Subcutaneous abdominal adipose tissue (tissue), 5 donors: ENCODE measurements around the gene NAPSA.

ENCODE experiments used
- H3K27ac ChIP-seq: one replicate; pipeline ENCODE4 v1.7.0; 2013; ENCODE audit warnings: low read depth, mild to moderate bottlenecking, inconsistent platforms, low read length, moderate library complexity
- H3K27me3 ChIP-seq, 5 donors: one replicate each; pipeline ENCODE4 v1.7.0; 2013; ENCODE audit warnings: low read length in 5 of 5, inconsistent platforms in 1 of 5; ENCODE audit not compliant: control insufficient read depth in 5 of 5, insufficient read depth in 4 of 5
- H3K36me3 ChIP-seq, 5 donors: one replicate each; pipeline ENCODE4 v1.7.0; 2013; ENCODE audit warnings: low read length in 5 of 5; ENCODE audit not compliant: control insufficient read depth in 5 of 5, insufficient read depth in 5 of 5
- H3K4me1 ChIP-seq, 5 donors: one replicate each; pipeline ENCODE4 v1.7.0; 2013; ENCODE audit warnings: low read length in 5 of 5, mild to moderate bottlenecking in 3 of 5, moderate library complexity in 1 of 5; ENCODE audit not compliant: control insufficient read depth in 5 of 5, insufficient read depth in 5 of 5
- H3K4me3 ChIP-seq, 5 donors: one replicate each; pipeline ENCODE4 v1.7.0; 2013; ENCODE audit warnings: low read length in 5 of 5, low read depth in 1 of 5
- H3K9ac ChIP-seq, 5 donors: one replicate each; pipeline ENCODE4 v1.7.0; 2013; ENCODE audit warnings: low read length in 5 of 5, mild to moderate bottlenecking in 4 of 5, moderate library complexity in 3 of 5
- H3K9me3 ChIP-seq, 5 donors: one replicate each; pipeline ENCODE4 v1.7.0; 2013; ENCODE audit warnings: low read length in 5 of 5; ENCODE audit not compliant: control insufficient read depth in 5 of 5
- donor health status: healthy.
- donor health status: healthy.
- donor health status: healthy.
- donor health status: healthy.
- donor health status: healthy.

The NAPSA gene

DNA sequence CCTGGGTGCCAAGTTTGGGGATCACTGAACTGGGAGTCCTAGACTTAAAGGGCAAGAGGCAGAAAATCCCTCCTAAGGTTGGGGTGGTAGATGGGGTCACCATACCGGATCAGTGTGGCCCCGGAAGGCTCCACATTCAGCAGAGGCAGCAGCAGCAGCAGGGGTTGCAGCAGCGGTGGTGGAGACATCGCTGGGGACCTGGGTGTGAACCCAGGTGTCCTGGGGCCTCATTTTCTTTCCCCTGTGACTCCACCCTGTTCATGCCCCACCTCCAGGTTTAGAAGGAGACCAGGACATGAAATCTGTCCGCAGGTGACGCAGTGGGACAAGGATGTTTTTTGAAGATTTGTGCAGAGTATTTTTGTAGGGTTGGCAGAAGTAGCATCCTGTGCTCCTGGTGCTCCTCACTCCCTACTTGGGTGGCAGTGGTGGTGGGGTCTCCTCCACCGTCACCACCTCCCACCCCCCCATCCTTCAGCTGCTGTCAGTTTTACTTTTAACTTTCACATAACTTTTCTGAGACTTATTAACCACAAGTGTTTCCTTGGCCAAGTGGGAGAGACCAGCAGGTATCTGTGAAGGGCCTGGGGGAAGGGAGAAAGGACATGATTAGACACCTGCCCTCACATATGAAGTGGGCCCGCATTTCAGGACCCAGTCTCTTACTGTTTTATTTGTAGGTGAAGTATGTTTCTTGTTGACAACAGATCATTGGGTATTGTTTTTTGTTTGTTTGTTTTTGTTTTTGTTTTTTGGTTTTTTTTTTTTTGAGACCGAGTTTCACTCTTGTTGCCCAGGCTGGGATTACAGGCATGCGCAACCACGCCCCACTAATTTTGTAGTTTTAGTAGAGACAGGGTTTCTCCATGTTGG, at the start of gene NAPSA:
Gene NAPSA, minus strand, starts transcription at position 206 of the 873 bp plus-strand sequence. Its CDS starts 18 bp downstream, at position 188.
- peaks cover 0 to 15% (median 13%) of the 10 kb centered on the region in 5 donors for H3K4me1 ChIP-seq
- H3K9me3 ChIP-seq, result no peaks in the 10 kb centered on the region
- no peak within 1 kb of the TSS for H3K27ac ChIP-seq
- no peak within 1 kb of the TSS for H3K4me3 ChIP-seq
- no peaks in the 10 kb centered on the region for H3K36me3 ChIP-seq
- H3K27me3 ChIP-seq, result no peaks in the 10 kb centered on the region
- H3K9ac ChIP-seq, result no peak within 1 kb of the TSS

- Histone ChIP-seq H3K27me3 (peaks cover 7 to 15% (median 11%) of the 10 kb centered on the region in 5 donors), H3K4me1 (peaks cover 0 to 14% (median 2%) of the 10 kb centered on the region in 5 donors), H3K9ac (no peak overlapping the region), H3K36me3 (peaks cover 0 to 28% (median 15%) of the 10 kb centered on the region in 5 donors), H3K9me3 (no peaks in the 10 kb centered on the region), H3K27ac (no peak overlapping the region), H3K4me3 (no peak overlapping the region)
These were observed 48.1 kb upstream of the NAPSA start for GRCh38 chr19:50413531-50413930.

DNA sequence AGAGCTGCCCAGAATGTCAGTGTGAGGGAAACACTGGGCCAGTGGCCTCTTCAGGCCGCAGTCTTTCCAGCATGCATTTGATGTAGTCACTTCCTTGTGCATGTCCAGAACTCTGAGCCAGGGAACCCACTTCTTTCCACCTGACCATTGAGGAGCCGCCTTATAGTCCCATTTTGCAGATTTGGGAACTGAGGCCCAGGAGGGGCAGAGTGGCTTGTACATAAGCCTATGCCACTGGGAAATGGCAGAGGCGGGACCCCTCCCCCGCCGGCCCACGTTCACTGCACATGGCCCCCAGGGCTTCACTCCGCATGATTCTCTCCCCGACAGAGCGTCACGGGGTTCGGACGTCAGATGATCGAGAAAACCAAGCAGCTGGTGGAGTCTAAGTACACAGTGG, 47.7 kb upstream of the NAPSA start:
- no peaks in the 10 kb centered on the region for H3K9me3 ChIP-seq
- H3K4me1 ChIP-seq, result peaks cover 0 to 14% (median 2%) of the 10 kb centered on the region in 5 donors
- H3K9ac ChIP-seq, result no peak overlapping the region
- no peak overlapping the region for H3K27ac ChIP-seq
- H3K27me3 ChIP-seq, result peaks cover 3 to 11% (median 8%) of the 10 kb centered on the region in 5 donors
- no peak overlapping the region for H3K4me3 ChIP-seq
- H3K36me3 ChIP-seq, result peaks cover 0 to 30% (median 15%) of the 10 kb centered on the region in 5 donors

GRCh38 chr19:50412419-50412818, 47.0 kb upstream of the NAPSA start:
- Histone ChIP-seq H3K4me1 (peaks cover 0 to 14% (median 2%) of the 10 kb centered on the region in 5 donors), H3K27ac (no peak overlapping the region), H3K9me3 (no peaks in the 10 kb centered on the region), H3K9ac (no peak overlapping the region), H3K4me3 (no peak overlapping the region), H3K27me3 (peaks cover 0 to 7% (median 4%) of the 10 kb centered on the region in 5 donors), H3K36me3 (peaks cover 0 to 30% (median 15%) of the 10 kb centered on the region in 5 donors)

DNA sequence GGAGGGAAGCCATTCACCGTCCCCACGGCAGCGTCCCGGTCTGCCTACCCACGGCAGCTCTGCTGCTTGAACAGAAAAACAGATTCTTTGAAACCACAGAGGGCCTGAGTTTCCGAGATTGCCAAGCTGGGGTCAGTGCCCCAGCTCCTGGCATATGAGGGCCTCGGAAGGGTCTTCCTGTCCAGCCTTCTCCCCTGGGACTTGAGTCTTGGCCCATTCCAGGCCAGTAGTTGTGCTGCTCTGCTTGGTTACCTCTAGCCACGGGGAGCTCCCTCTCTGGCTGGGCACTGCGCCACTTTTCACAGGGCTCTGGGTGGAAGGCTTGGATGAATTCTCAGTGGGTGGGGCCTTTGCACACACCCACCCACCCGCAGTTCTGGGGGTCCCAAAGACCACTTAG, 44.7 kb upstream of the NAPSA start:
- peaks cover 0 to 44% (median 15%) of the 10 kb centered on the region in 5 donors for H3K36me3 ChIP-seq
- H3K4me1 ChIP-seq, result peaks cover 0 to 5% (median 2%) of the 10 kb centered on the region in 5 donors
- H3K9ac ChIP-seq, result no peak overlapping the region
- H3K27me3 ChIP-seq, result no peaks in the 10 kb centered on the region
- H3K9me3 ChIP-seq, result no peaks in the 10 kb centered on the region
- H3K4me3 ChIP-seq, result no peak overlapping the region
- H3K27ac ChIP-seq, result no peak overlapping the region

- H3K4me1 ChIP-seq, result no peaks in the 10 kb centered on the region
- no peaks in the 10 kb centered on the region for H3K9me3 ChIP-seq
- H3K36me3 ChIP-seq, result peaks cover 0 to 44% (median 15%) of the 10 kb centered on the region in 5 donors
- H3K27ac ChIP-seq, result no peak overlapping the region
- no peak overlapping the region for H3K4me3 ChIP-seq
- H3K9ac ChIP-seq, result no peak overlapping the region
- H3K27me3 ChIP-seq, result no peaks in the 10 kb centered on the region
These were observed 43.9 kb upstream of the NAPSA start for GRCh38 chr19:50409347-50409746.

DNA sequence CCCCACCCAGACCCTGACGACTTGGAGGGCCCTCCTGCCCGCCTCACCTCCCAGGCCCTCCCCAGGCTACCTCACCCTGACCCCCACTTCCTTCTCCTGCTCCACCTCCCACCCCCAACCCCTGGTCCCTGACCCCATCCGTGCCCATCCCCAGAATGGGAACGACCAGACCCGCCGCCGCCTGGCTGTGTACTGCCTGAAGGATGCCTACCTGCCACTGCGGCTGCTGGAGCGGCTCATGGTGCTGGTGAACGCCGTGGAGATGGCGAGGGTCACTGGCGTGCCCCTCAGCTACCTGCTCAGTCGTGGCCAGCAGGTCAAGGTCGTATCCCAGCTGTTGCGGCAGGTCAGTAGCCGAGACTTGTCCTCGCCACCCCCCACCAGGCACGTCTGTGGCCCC, 41.4 kb upstream of the NAPSA start:
- no peak overlapping the region for H3K9ac ChIP-seq
- no peaks in the 10 kb centered on the region for H3K9me3 ChIP-seq
- no peak overlapping the region for H3K4me3 ChIP-seq
- H3K36me3 ChIP-seq, result peaks cover 0 to 62% (median 33%) of the 10 kb centered on the region in 5 donors
- no peaks in the 10 kb centered on the region for H3K27me3 ChIP-seq
- H3K4me1 ChIP-seq, result no peaks in the 10 kb centered on the region
- H3K27ac ChIP-seq, result no peak overlapping the region

- Histone ChIP-seq H3K9me3 (no peaks in the 10 kb centered on the region), H3K4me3 (no peak overlapping the region), H3K27ac (no peak overlapping the region), H3K4me1 (no peaks in the 10 kb centered on the region), H3K27me3 (no peaks in the 10 kb centered on the region), H3K36me3 (peaks cover 0 to 66% (median 33%) of the 10 kb centered on the region in 5 donors), H3K9ac (no peak overlapping the region)
These were observed 40.8 kb upstream of the NAPSA start for GRCh38 chr19:50406156-50406820.

DNA sequence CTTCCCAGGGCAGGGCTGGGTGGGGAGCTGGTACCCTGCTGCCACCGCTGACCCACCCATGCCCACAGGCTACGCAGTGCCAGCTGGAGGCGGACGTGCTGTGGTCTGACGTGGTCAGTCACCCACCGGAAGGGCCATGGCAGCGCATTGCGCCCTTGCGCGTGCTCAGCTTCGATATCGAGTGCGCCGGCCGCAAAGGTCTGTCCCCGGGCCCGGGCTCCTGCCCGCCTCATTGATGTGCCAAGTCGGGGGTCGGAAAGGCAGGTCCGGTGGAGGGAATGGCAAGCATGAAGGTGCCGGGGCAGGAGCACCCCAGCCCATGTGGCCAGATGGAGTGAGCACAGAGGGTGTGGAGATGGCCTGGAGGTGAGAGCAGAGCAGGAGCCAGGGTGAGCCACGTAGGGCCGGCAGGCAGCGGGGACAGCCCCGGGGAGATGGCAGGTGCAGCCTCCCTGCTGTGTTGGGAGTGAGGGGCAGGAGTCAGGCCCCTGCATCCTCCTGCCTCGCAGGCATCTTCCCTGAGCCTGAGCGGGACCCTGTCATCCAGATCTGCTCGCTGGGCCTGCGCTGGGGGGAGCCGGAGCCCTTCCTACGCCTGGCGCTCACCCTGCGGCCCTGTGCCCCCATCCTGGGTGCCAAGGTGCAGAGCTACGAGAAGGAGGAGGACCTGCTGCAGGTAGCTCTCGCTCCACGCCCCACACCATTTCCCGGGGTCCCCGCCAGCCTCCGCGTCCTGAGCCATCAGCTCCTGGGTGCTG, 37.3 kb upstream of the NAPSA start:
- Histone ChIP-seq H3K4me3 (no peak overlapping the region), H3K9ac (no peak overlapping the region), H3K27me3 (no peaks in the 10 kb centered on the region), H3K27ac (no peak overlapping the region), H3K4me1 (no peaks in the 10 kb centered on the region), H3K9me3 (no peaks in the 10 kb centered on the region), H3K36me3 (peaks cover 0 to 52% (median 23%) of the 10 kb centered on the region in 5 donors)
